Omental fat pad (tissue), 4 donors: ENCODE data around the gene SSBP3. TPM values are rescaled to one million over a fixed set of nuclear protein-coding genes. Genes with fewer than 3 reads are reported as not detected.
"Not testable (repeated sequence)": the region's sequence is repeated elsewhere in the genome, so short reads cannot be mapped to it uniquely, and the experiment has no call there.

ENCODE experiments used
- ATAC-seq: fragments of 150-250 bp; one replicate; pipeline ENCODE4 v1.9.1; 2016; ENCODE audit warnings: mild to moderate bottlenecking, moderate library complexity; ENCODE audit not compliant: low FRiP score
- DNase-seq: peaks from one replicate; pipeline ENCODE4 v3.0.0-alpha.2; 2019; ENCODE audit warnings: low spot score
- CTCF ChIP-seq, 3 donors: fragments of 450-650 bp; IDR thresholded peaks; one replicate each; pipeline ENCODE4 v1.5.1; 2016 to 2017; ENCODE audit warnings: antibody characterized with exemption in 3 of 3, mild to moderate bottlenecking in 3 of 3, moderate library complexity in 2 of 3
- total RNA-seq, 4 donors: library from RNA; depleted of rRNA; stranded (reverse); fragments of >200 nt; gene quantifications; one replicate each; pipeline ENCODE4 v1.1.0, GENCODE V29; 2016

Gene SSBP3
- total RNA-seq, 4 donors from 2014 or later, result 21.0 to 32.6 (median 22.9) TPM

- ATAC-seq (no peak), DNase-seq (no peak)
- TF ChIP-seq CTCF (IDR thresholded peaks at IDR 0.05), result no peak
These were observed 164.8 kb downstream of the SSBP3 start for GRCh38 chr1:54241364-54241763.

- no peak for ATAC-seq
- no peak for DNase-seq
- no peak for TF ChIP-seq CTCF (IDR thresholded peaks at IDR 0.05)
These were observed 165.4 kb downstream of the SSBP3 start for GRCh38 chr1:54240741-54241335.

GRCh38 chr1:54239631-54240031, 166.6 kb downstream of the SSBP3 start:
- TF ChIP-seq CTCF (IDR thresholded peaks at IDR 0.05), result no peak
- no peak for DNase-seq

GRCh38 chr1:54239035-54239383, 167.2 kb downstream of the SSBP3 start:
- no peak for ATAC-seq
- TF ChIP-seq CTCF (IDR thresholded peaks at IDR 0.05), result no peak
- DNase-seq, result no peak

More at GRCh38 chr1:54239631-54240031, 166.6 kb downstream of the SSBP3 start:
- ATAC-seq, result no peak

- DNase-seq (no peak), ATAC-seq (no peak)
- TF ChIP-seq CTCF (IDR thresholded peaks at IDR 0.05), result no peak
These were observed 167.7 kb downstream of the SSBP3 start for GRCh38 chr1:54238353-54239034.

- ATAC-seq (no peak), DNase-seq (no peak)
- no peak for TF ChIP-seq CTCF (IDR thresholded peaks at IDR 0.05)
These were observed 168.6 kb downstream of the SSBP3 start for GRCh38 chr1:54237586-54237985.

- TF ChIP-seq CTCF (IDR thresholded peaks at IDR 0.05), result no peak
- ATAC-seq (no peak), DNase-seq (no peak)
These were observed 171.9 kb downstream of the SSBP3 start for GRCh38 chr1:54234284-54234683.

- ATAC-seq, DNase-seq: not testable (repeated sequence)
These were observed 173.0 kb downstream of the SSBP3 start for GRCh38 chr1:54233196-54233595.
